ENCODE results near the gene DCLRE1C.
"Not testable (repeated sequence)": the region's sequence is repeated elsewhere in the genome, so short reads cannot be mapped to it uniquely, and the experiment has no call there.

- TF ChIP-seq, protein P1, sequence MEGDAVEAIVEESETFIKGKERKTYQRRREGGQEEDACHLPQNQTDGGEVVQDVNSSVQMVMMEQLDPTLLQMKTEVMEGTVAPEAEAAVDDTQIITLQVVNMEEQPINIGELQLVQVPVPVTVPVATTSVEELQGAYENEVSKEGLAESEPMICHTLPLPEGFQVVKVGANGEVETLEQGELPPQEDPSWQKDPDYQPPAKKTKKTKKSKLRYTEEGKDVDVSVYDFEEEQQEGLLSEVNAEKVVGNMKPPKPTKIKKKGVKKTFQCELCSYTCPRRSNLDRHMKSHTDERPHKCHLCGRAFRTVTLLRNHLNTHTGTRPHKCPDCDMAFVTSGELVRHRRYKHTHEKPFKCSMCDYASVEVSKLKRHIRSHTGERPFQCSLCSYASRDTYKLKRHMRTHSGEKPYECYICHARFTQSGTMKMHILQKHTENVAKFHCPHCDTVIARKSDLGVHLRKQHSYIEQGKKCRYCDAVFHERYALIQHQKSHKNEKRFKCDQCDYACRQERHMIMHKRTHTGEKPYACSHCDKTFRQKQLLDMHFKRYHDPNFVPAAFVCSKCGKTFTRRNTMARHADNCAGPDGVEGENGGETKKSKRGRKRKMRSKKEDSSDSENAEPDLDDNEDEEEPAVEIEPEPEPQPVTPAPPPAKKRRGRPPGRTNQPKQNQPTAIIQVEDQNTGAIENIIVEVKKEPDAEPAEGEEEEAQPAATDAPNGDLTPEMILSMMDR (IDR thresholded peaks at IDR 0.05), result not testable (repeated sequence)
- TF ChIP-seq POLR2A (IDR thresholded peaks at IDR 0.05), result not testable (repeated sequence)
These were observed 38.4 kb upstream of the DCLRE1C start for GRCh38 chr10:14992336-14992735.
